Natural killer cell (primary cell): ENCODE data around the gene DSCAML1. TPM values are rescaled to one million over a fixed set of nuclear protein-coding genes. Genes with fewer than 3 reads are reported as not detected.

Source experiments
- ATAC-seq, 3 donors: fragments of 150-1000 bp in 2 of 3; fragments of 200-7000 bp in 1 of 3; cut with Tn5 transposase; 1 replicate in 1 of 3; 2 replicates in 2 of 3; pipeline ENCODE4 v1.10.0; 2021; ENCODE audit warnings: mild to moderate bottlenecking in 2 of 3, moderate library complexity in 2 of 3
- DNase-seq, 2 donors: peaks; one replicate each; pipeline versions ENCODE4 v3.0.0 to v3.0.0-alpha.2; 2013 to 2021; ENCODE audit warnings: mixed read lengths in 1 of 2
- H3K27ac ChIP-seq: one replicate; pipeline ENCODE4 v1.5.1; 2013; ENCODE audit warnings: mild to moderate bottlenecking, low read length
- H3K27me3 ChIP-seq: one replicate; pipeline ENCODE4 v1.6.1; 2013; ENCODE audit warnings: low read length; ENCODE audit not compliant: control insufficient read depth, insufficient read depth
- H3K36me3 ChIP-seq: one replicate; pipeline ENCODE4 v1.6.1; 2013; ENCODE audit warnings: low read length; ENCODE audit not compliant: control insufficient read depth, insufficient read depth
- H3K4me1 ChIP-seq: one replicate; pipeline ENCODE4 v1.6.1; 2013; ENCODE audit warnings: low read length; ENCODE audit not compliant: control insufficient read depth, insufficient read depth
- H3K4me3 ChIP-seq: one replicate; pipeline ENCODE4 v1.5.1; 2013; ENCODE audit warnings: low read length
- H3K9me3 ChIP-seq: one replicate; pipeline ENCODE4 v1.6.1; 2013; ENCODE audit warnings: low read length; ENCODE audit not compliant: control insufficient read depth, insufficient read depth
- H3K27ac Mint-ChIP-seq, 2 donors: one replicate each; pipeline ENCODE4 v1.8.0; 2022; ENCODE audit warnings: mild to moderate bottlenecking in 2 of 2, mixed read lengths in 2 of 2, moderate library complexity in 1 of 2
- H3K27me3 Mint-ChIP-seq, 2 donors: one replicate each; pipeline ENCODE4 v1.8.0; 2022; ENCODE audit warnings: low read depth in 2 of 2, mixed read lengths in 2 of 2
- H3K36me3 Mint-ChIP-seq: one replicate; pipeline ENCODE4 v1.8.0; 2022; ENCODE audit warnings: mixed read lengths
- H3K4me1 Mint-ChIP-seq, 2 donors: one replicate each; pipeline ENCODE4 v1.8.0; 2022; ENCODE audit warnings: mixed read lengths in 2 of 2
- H3K4me3 Mint-ChIP-seq: one replicate; pipeline ENCODE4 v1.8.0; 2022; ENCODE audit warnings: mild to moderate bottlenecking, moderate library complexity, mixed read lengths
- H3K9me3 Mint-ChIP-seq, 2 donors: one replicate each; pipeline ENCODE4 v1.8.0; 2022; ENCODE audit warnings: mixed read lengths in 2 of 2
- CTCF ChIP-seq: fragments of 200-600 bp; IDR thresholded peaks from one replicate; pipeline ENCODE4 v1.8.0; 2022; ENCODE audit warnings: antibody characterized with exemption
- WGBS: methylation state at CpG from one replicate; pipeline ENCODE4 v1.1.7; 2013; ENCODE audit warnings: missing lambda C conversion rate; ENCODE audit not compliant: insufficient coverage; 5-methylcytosine and 5-hydroxymethylcytosine counted together
- intact Hi-C: fragments of 100-400 bp; cut with micrococcal nuclease; formaldehyde crosslinking; loops from one replicate; pipeline ENCODE4 v1.14.2; 2022
- total RNA-seq, 4 donors: library from RNA; stranded (reverse); fragments of 120-200 nt in 1 of 4; gene quantifications; one replicate each; pipeline versions ENCODE4 v1.2.3 to v1.2.4, GENCODE V29; 2013 to 2022

DSCAML1 gene
- total RNA-seq, 3 donors from 2014 or later (not counting 1 experiment from before 2014, with no cell fraction given): 0.66 TPM; not detected in 2

- no peaks in the 10 kb centered on the region for H3K9me3 ChIP-seq
- Mint-ChIP-seq H3K27ac (no peak overlapping the region), H3K27me3 (peaks cover 3 to 7% of the 10 kb centered on the region in 2 donors), H3K4me3 (no peak overlapping the region), H3K4me1 (no peaks in the 10 kb centered on the region), H3K9me3 (no peaks in the 10 kb centered on the region), H3K36me3 (no peaks in the 10 kb centered on the region)
- intact Hi-C loops: no loop called here
- no peak overlapping the region for H3K27ac ChIP-seq
- no peaks in the 10 kb centered on the region for H3K36me3 ChIP-seq
- DNase-seq: no peak
- no peaks in the 10 kb centered on the region for H3K4me1 ChIP-seq
- H3K27me3 ChIP-seq: no peaks in the 10 kb centered on the region
- H3K4me3 ChIP-seq: no peak overlapping the region
- TF ChIP-seq CTCF: no peak
- WGBS: 64% methylated on average over 5 of the region's 5 CpGs
- no peak for ATAC-seq
These were observed 226.3 kb downstream of the DSCAML1 start for GRCh38 chr11:117570701-117571100.

- Histone ChIP-seq H3K27ac (no peak overlapping the region), H3K27me3 (no peaks in the 10 kb centered on the region), H3K4me3 (no peak overlapping the region), H3K9me3 (no peaks in the 10 kb centered on the region), H3K36me3 (no peaks in the 10 kb centered on the region), H3K4me1 (no peaks in the 10 kb centered on the region)
- ATAC-seq: no peak
- 95% methylated on average over 9 of the region's 9 CpGs for whole genome bisulfite sequencing
- H3K27me3 Mint-ChIP-seq: peaks cover 9 to 15% of the 10 kb centered on the region in 2 donors
- H3K4me3 Mint-ChIP-seq: no peak overlapping the region
- no peak for TF ChIP-seq CTCF
- no peak for DNase-seq
- H3K27ac Mint-ChIP-seq: no peak overlapping the region
- H3K9me3 Mint-ChIP-seq: no peaks in the 10 kb centered on the region
- no peaks in the 10 kb centered on the region for H3K36me3 Mint-ChIP-seq
- intact Hi-C loops: no loop called here
- H3K4me1 Mint-ChIP-seq: no peaks in the 10 kb centered on the region
These were observed 227.1 kb downstream of the DSCAML1 start for GRCh38 chr11:117569911-117570310.

GRCh38 chr11:117565709-117566108 lies 231.3 kb downstream of the DSCAML1 start:
- intact Hi-C loops: no loop called here
- H3K4me3 ChIP-seq: no peak overlapping the region
- no peak overlapping the region for H3K27ac Mint-ChIP-seq
- no peaks in the 10 kb centered on the region for H3K9me3 Mint-ChIP-seq
- no peaks in the 10 kb centered on the region for H3K36me3 ChIP-seq
- no peaks in the 10 kb centered on the region for H3K27me3 ChIP-seq
- H3K4me3 Mint-ChIP-seq: no peak overlapping the region
- H3K4me1 ChIP-seq: no peaks in the 10 kb centered on the region
- no peaks in the 10 kb centered on the region for H3K9me3 ChIP-seq
- no peak for DNase-seq
- ATAC-seq: no peak
- no peaks in the 10 kb centered on the region for H3K36me3 Mint-ChIP-seq
- no peak overlapping the region for H3K27ac ChIP-seq
- H3K4me1 Mint-ChIP-seq: no peaks in the 10 kb centered on the region
- H3K27me3 Mint-ChIP-seq: peaks cover 9 to 15% of the 10 kb centered on the region in 2 donors
- WGBS: 89% methylated on average over 4 of the region's 4 CpGs
- no peak for TF ChIP-seq CTCF

- Mint-ChIP-seq H3K27ac (no peak overlapping the region), H3K4me3 (no peak overlapping the region), H3K27me3 (peaks cover 6 to 8% of the 10 kb centered on the region in 2 donors), H3K4me1 (no peaks in the 10 kb centered on the region), H3K36me3 (no peaks in the 10 kb centered on the region), H3K9me3 (no peaks in the 10 kb centered on the region)
- Histone ChIP-seq H3K4me1 (no peaks in the 10 kb centered on the region), H3K27ac (no peak overlapping the region), H3K36me3 (no peaks in the 10 kb centered on the region), H3K4me3 (no peak overlapping the region), H3K9me3 (no peaks in the 10 kb centered on the region), H3K27me3 (no peaks in the 10 kb centered on the region)
- TF ChIP-seq CTCF: no peak
- no peak for DNase-seq
- no peak for ATAC-seq
- 95% methylated on average over 4 of the region's 4 CpGs for WGBS
- intact Hi-C loops: no loop called here
These were observed 232.7 kb downstream of the DSCAML1 start for GRCh38 chr11:117564321-117564720.
